ENCODE results near the gene AHNAK.
"Not testable (repeated sequence)": the region's sequence is repeated elsewhere in the genome, so short reads cannot be mapped to it uniquely, and the experiment has no call there.

The AHNAK gene

GRCh38 chr11:62535802-62536201 lies 10.8 kb downstream of the AHNAK start:
- DNase-seq (ENCODE audit: low read depth) = no peak

- DNase-seq (ENCODE audit: low read depth) = no peak
Measured at GRCh38 chr11:62534779-62535545, 11.6 kb downstream of the AHNAK start.

DNA sequence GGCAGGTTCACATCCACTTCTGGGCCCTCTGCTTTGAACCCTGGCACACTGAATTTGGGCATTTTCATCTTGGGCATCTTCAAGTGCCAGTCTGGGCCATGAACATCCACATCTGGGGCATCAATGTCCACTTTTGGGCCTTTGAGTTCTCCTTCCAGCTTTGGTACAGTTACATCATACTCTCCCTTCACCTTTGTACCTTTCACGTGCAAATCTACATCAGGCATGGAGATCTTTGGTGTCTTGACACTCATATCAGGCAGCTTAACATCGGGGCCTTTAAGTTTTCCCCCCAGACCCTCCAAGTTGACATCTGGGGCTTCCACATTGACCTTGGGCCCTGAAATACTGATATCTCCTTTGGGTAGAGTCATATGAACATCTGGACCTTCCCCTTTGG lies 14.5 kb downstream of the AHNAK start:
- no peak for DNase-seq (ENCODE audit: low read depth)

DNA sequence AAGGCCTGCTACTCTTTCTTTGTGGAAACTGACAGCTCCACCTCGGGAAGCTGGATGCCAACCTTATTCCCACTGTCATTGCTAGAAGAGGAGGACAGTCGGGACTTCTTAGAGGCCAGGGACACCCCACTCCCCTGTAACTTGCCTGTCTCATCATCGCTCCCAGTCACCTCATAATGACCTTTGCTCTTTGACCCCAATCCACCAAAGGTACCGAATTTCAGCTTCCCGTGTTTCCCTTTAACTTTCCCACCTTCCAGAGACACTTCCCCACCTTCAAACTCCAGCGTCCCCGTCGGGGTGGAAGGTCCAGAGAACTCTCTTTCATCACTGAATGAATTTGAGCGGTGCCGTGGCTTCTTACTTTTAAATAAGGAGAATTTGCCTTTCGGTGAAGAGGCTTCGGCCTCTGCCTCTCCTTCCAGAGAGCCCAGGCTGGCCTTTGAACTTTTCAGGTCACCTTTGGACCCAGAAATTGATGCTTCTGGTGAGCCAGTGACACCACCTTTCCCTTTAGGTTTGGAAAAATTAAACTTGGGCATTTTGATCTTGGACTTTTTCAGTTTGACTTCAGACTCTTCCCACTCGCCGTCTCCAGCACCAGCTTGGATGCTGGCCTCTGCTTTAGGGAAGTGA lies 29.8 kb downstream of the AHNAK start:
- DNase-seq (ENCODE audit: low read depth) = no peak

- no peak for DNase-seq (ENCODE audit: low read depth)
Measured at GRCh38 chr11:62514151-62514550, 32.5 kb downstream of the AHNAK start.

DNA sequence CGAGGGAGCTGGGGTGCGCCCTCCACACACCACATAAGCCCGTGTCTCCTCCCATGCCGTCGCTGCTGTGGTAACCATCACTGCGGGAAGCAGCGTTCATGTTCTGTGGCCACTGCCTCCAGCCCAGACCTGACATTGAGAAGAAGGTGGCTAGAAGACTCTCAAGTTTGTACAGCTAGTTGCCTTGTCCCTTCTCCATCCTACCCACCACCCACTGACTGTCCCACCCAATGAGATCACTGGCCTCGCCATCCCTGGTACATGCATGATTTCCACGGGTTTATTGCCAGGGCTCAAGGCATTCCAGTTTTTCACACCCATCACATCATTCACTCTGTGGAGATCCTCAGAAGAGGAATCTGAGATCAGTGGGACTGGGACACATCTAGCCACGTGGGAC lies 33.0 kb downstream of the AHNAK start:
- DNase-seq (ENCODE audit: low read depth) = no peak

DNA sequence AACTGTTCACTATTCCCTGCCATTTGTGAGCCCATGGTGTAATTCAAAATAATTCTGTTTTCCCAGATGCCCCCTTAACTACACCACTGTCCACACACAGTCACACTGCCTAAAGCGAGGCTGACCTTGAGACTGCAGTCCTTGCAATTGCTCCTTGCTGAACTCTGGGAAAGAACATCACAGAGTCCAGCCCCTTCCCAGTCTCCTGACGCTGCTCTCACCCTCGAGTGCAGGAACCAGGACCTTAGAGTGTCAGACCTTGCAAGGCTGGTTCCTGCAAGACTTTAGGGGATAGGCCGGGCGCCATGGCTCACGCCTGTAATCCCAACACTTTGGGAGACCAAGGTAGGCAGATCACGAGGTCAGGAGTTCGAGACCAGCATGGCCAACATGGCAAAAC lies 33.6 kb downstream of the AHNAK start:
- DNase-seq (ENCODE audit: low read depth) = no peak

DNA sequence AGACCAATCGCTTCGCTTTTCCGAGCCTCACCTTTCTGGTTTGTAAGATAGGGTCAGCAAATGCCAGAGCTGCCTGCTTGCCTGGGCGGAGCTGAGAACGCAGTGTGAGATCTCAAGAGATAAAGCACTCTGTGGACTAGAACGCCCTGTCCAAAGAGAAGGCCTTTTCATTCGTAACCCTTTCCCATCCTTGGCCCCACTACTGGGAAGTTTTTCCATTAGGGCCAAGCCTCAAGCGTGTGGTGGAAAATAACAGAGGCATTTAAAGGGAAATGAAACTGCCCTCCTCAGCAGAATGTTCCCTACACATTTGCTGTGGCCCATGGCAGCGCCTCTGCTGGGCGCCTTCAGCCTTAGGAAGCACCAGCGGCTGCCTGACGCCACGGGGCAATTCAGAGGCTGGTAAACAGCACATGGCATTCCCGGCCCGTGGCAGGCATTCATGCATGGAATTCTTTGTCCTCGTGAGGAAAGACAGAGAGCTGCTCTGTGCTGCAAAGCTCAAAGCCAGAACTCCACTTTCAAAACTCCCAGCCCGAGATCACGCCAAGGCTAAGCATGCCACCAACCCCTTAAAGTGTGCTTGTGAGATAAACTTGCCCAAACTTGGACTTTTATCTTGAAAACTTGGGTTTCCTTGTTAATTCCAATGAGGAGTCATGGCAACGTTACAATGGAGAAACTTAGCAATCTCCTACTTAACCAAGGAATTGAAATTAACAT lies 38.1 kb downstream of the AHNAK start:
- no peak for DNase-seq (ENCODE audit: low read depth)

DNA sequence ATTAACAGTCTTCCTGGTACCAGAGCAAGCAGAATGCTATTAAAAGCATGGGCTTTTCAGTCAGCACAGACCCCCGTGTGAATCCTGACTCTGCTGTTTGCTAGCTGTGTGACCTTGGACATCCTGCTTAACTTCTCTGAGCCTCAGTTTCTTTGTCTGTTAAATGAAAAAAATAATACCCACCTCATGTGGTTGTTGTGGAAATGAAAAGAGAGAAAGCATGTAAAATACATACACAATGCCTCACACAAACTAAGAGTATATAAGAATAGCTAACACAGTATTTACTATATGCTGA lies 39.5 kb downstream of the AHNAK start:
- no peak for DNase-seq (ENCODE audit: low read depth)

- no peak for DNase-seq (ENCODE audit: low read depth)
Measured at GRCh38 chr11:62506413-62507124, 40.0 kb downstream of the AHNAK start.

DNA sequence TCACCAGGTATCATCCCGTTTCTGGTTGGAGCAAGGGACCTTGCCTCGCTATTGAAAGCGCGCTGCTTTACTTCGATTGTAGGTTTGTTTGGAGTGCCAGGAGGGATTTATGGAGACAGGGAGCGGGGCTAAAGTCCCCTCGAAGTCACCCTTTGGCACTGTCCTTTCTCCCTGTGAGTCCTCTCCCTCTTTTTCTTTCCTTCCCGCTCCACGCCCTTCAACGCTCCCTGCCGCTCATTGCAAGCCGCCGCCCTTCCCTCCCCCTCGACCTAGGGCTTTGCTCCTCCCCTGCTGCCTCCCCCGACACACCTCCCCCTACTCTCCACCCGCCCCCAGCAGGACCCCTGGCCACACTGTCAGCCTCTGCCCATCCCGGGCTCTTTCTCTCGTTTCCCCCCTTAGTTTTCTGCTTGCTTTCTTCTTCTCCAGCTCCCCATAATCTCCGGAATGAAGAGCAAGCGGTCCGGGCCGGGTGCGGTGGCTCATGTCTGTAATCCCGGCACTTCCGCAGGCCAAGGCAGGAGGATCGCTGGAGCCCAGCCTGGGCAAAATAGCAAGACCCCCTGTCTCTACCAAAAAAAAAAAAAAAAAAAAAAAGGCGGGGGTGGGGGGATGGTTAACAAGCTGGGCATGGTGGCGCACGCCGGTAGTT lies 41.0 kb downstream of the AHNAK start:
- no peak for DNase-seq (ENCODE audit: low read depth)

DNA sequence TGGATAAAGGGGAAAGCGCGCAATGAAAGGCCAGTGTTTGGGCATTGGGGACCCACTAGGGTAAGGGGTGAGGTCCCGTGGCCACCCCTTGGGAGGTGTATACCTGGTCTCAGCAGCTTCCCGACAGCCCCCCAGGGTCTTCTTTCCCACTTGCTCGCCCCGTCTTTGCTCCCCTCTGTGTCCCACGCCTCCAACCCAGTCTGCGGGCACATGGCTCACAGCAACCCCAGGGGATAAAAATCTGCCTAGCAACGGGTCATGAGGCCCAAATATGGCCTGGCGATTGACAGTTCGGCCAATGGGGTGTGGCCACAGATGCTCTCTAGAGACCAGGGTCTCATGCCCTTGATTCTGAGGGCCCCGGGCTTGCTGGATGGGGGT lies 41.6 kb downstream of the AHNAK start:
- DNase-seq (ENCODE audit: low read depth) = no peak

DNA sequence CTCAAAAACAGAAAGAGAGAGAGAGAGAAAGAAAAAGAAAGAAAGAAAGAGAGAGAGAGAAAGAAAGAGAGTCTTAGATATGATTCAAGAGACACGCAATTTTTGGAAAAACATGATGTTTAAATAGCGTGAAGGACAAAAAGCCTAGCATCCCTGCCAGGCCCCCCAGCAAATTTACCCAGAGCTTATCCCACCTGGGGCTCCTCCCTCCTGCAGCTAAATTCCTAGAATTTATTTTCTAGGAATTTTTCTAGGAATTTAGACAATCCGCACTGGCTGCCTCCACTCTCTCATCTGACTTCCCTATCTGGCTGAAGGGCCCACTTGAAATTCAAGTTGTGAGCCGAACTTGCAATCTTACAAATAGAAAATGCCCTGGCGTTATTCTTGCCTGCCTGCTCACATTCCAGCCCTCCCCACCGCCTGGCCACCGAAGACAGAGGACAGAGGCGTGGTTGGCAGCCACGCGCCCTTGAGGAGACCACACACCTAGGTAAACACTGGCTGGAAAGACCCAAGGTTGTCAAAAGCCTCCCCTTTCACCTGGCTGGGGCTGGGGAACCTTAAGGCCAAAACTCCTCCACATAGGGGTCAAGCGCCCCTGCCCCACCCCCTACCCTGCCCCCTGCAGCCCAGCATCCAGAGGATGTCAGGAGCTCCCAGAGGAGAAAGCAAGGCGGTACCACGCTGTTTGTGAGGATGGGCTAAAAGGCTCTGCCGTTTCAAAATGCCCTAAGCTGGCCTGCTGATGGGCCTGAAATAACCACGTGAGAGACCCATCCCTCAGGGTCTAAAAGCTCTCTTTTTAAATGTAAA lies 42.2 kb downstream of the AHNAK start:
- no peak for DNase-seq (ENCODE audit: low read depth)

- no peak for DNase-seq (ENCODE audit: low read depth)
Measured at GRCh38 chr11:62502030-62502730, 44.4 kb downstream of the AHNAK start.

GRCh38 chr11:62501432-62501891 lies 45.1 kb downstream of the AHNAK start:
- DNase-seq (ENCODE audit: low read depth) = no peak

- DNase-seq (ENCODE audit: low read depth) = no peak
Measured at GRCh38 chr11:62500650-62501030, 46.0 kb downstream of the AHNAK start.

DNA sequence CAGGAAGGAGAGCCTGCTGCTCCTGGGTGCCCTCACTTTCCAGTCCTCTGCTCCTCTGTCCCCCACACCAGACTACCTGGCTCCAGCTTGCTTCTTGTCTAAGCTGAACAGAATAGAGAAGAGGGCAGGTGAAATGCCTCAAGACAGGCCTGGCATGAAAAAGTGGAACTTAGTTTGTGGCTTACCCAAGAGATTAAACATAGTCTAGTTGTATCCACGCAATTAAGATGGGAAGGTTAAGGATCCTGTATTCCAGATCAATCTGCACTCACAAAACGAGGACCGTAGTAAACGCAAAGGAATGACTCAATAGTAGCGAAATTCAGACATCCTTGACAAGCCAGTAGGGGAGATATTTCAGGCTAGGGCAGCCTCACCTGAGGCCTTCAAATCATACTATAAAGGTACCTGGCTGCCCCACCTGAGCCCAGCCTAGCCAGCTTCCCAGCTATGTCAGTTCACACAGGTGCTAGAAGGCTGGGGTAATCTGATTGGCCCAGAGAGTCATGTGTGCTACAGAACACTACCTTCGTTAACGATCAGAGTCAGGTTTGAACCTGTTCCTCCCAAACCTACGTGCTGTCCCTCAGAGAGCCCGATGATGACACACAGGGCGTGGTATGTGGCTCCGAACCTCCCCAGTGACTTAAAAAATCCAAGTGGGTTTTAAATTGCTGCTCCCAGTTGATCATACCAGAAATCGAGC lies 46.5 kb downstream of the AHNAK start:
- no peak for DNase-seq (ENCODE audit: low read depth)

DNA sequence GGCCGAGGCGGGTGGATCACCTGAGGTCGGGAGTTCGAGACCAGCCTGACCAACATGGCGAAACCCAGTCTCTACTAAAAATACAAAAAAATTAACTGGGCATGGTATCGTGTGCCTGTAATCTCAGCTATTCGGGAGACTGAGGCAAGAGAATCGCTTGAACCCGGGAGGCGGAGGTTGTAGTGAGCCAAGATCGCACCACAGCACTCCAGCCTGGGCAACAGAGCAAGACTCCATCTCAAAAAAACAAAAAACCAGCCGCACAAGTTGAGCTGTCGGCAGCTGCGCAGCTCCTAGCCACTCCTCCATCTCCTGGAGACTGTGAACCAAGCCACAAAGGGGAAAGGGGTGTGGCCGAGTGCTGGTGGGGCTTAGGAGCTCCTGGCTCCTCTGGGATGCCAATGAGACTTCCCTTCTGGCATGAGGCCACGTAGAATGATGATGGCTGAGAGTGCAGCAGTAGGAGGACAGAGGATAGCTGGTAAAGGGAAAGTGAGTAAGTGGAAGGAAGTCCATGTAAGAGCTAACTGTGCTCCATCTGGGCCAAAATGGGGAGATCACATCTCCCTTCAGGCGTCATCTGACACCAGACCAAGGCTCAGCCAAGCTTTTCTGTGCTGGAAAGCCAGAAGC lies 47.2 kb downstream of the AHNAK start:
- DNase-seq (ENCODE audit: low read depth) = not testable (repeated sequence)

DNA sequence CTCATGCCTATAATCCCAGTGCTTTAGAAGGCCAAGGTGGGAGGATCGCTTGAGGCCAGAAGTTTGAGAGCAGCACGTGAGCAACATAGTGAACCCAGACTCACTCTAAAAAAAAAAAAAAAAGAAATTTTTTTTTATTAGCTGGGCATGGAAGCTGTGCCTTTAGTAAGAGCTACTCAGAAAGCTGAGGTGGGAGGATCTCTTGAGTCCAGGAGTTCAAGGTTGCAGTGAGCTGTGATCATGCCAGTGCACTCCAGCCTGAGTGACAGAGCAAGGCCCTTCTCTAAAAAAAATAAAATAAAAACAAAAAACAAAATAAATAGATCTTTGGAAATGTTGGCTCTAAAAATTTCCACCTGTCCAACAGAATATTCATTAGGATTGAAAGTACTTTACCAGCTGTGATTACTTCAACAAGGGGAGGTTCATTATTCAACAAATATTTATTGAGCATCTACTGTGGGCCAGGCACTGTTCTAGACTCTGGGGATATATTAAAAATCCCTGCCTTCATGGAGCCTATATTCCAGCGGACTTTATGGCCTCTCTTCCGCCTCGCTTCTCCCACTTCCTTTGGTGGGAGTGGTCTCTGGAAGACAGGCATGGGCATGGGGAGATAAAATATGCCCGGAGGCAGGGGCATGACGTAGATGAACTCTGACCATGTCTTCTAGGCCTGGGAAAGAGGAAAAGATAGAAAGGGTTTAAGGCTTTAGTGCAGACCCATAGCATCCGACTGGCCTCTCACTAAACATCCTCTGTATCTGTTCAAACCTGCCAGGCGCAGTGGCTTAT lies 47.9 kb downstream of the AHNAK start:
- DNase-seq (ENCODE audit: low read depth) = no peak
